Common myeloid progenitor, CD34-positive (primary cell): ENCODE measurements around the gene STX8.

Experiments
- CTCF ChIA-PET: fragments of 350-600 bp; sonication (Branson Sonifier 250); formaldehyde crosslinking; loops from one replicate; lab custom pipeline; 2021; ENCODE audit warnings: antibody characterized with exemption; lab: Charles Lee
- POLR2A ChIA-PET: fragments of 350-600 bp; sonication (Branson Sonifier 250); formaldehyde crosslinking; loops from one replicate; lab custom pipeline; 2021; ENCODE audit warnings: antibody characterized with exemption; lab: Charles Lee
- DNase-seq, 3 donors: peaks; one replicate each; pipeline versions ENCODE4 v3.0.0 to v3.0.0-alpha.2; 2013
- H3K27ac ChIP-seq, 2 experiments: 1 replicate in 1 of 2; 2 replicates in 1 of 2; pipeline ENCODE4 v1.7.0; 2013; ENCODE audit warnings: inconsistent platforms in 2 of 2, low read length in 2 of 2, mild to moderate bottlenecking in 2 of 2, low read depth in 1 of 2, moderate library complexity in 1 of 2; ENCODE audit not compliant: severe bottlenecking in 2 of 2, insufficient read depth in 1 of 2, poor library complexity in 1 of 2
- H3K27me3 ChIP-seq, 5 experiments: replicated peaks in 2 of 5; 1 replicate in 3 of 5; 2 replicates in 2 of 5; pipeline versions ENCODE4 v1.6.1 to v1.7.0; 2013; ENCODE audit warnings: low read length in 4 of 5, mild to moderate bottlenecking in 2 of 5, moderate library complexity in 2 of 5, inconsistent platforms in 1 of 5; ENCODE audit not compliant: insufficient read depth in 5 of 5, control insufficient read depth in 4 of 5
- H3K36me3 ChIP-seq, 4 experiments: 1 replicate in 2 of 4; 2 replicates in 2 of 4; pipeline versions ENCODE4 v1.6.1 to v1.7.0; 2013; ENCODE audit warnings: low read length in 3 of 4, control low read depth in 1 of 4, mild to moderate bottlenecking in 1 of 4; ENCODE audit not compliant: control insufficient read depth in 4 of 4, insufficient read depth in 4 of 4
- H3K4me1 ChIP-seq, 4 experiments: 1 replicate in 3 of 4; 2 replicates in 1 of 4; pipeline versions ENCODE4 v1.6.1 to v1.7.1; 2013; ENCODE audit warnings: low read length in 3 of 4, mild to moderate bottlenecking in 3 of 4, control low read depth in 1 of 4, inconsistent platforms in 1 of 4, moderate library complexity in 1 of 4; ENCODE audit not compliant: control insufficient read depth in 4 of 4, insufficient read depth in 4 of 4; ENCODE audit errors: control extremely low read depth in 1 of 4
- H3K4me3 ChIP-seq, 7 experiments: 1 replicate in 4 of 7; 2 replicates in 3 of 7; pipeline versions ENCODE4 v1.5.1 to v1.7.0; 2013; ENCODE audit warnings: mild to moderate bottlenecking in 7 of 7, low read length in 6 of 7, moderate library complexity in 6 of 7, inconsistent platforms in 2 of 7, low read depth in 2 of 7, control low read depth in 1 of 7; ENCODE audit not compliant: insufficient read depth in 4 of 7, control insufficient read depth in 1 of 7; ENCODE audit errors: extremely low read depth in 1 of 7
- H3K9me3 ChIP-seq, 5 experiments: 1 replicate in 4 of 5; 2 replicates in 1 of 5; pipeline versions ENCODE4 v1.6.1 to v1.7.1; 2013; ENCODE audit warnings: low read length in 4 of 5, mild to moderate bottlenecking in 2 of 5, inconsistent platforms in 1 of 5, low read depth in 1 of 5, moderate library complexity in 1 of 5; ENCODE audit not compliant: control insufficient read depth in 4 of 5, insufficient read depth in 2 of 5; ENCODE audit errors: control extremely low read depth in 1 of 5
- WGBS: methylation state at CpG from one replicate; pipeline ENCODE4 v1.1.5; 2013; ENCODE audit not compliant: insufficient coverage; 5-methylcytosine and 5-hydroxymethylcytosine counted together

The STX8 gene

DNA sequence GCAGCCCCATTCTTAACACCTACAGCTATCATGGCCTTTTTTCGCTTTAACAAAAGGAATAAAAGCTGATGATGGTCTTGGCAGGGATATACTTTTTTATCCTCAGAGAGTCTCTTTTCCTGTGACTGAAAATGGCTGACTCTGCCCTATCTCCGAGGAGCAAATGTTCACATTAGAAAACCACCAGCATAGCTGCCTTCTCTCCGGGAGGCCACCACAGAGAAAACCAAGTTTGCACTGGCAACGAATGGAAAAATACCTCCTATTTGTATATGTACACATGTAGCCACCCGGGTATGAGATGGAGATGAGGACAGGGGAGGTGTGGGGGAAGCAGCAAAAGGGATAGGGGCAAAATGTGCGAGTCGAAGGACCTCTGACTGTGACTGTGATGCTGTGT lies 88.2 kb downstream of the STX8 start:
- H3K36me3 ChIP-seq, result peaks cover 0 to 12% (median 0%) of the 10 kb centered on the region in 4 experiments
- H3K27me3 ChIP-seq, result no peaks in the 10 kb centered on the region
- H3K27ac ChIP-seq, result no peak overlapping the region
- WGBS, result 100% methylated on average over 4 of the region's 7 CpGs
- CTCF ChIA-PET, result no interaction called here
- no peak for DNase-seq
- POLR2A ChIA-PET, result no interaction called here
- H3K4me1 ChIP-seq, result no peaks in the 10 kb centered on the region
- no peak overlapping the region for H3K4me3 ChIP-seq
- H3K9me3 ChIP-seq, result no peaks in the 10 kb centered on the region

GRCh38 chr17:9484789-9485188 lies 90.8 kb downstream of the STX8 start:
- Histone ChIP-seq H3K4me1 (no peaks in the 10 kb centered on the region), H3K36me3 (peaks cover 0 to 6% (median 2%) of the 10 kb centered on the region in 4 experiments), H3K9me3 (no peaks in the 10 kb centered on the region), H3K27ac (no peak overlapping the region), H3K4me3 (no peak overlapping the region), H3K27me3 (no peaks in the 10 kb centered on the region)
- CTCF ChIA-PET, result no interaction called here
- no peak for DNase-seq
- POLR2A ChIA-PET, result no interaction called here
- WGBS, result 96% methylated on average over 2 of the region's 2 CpGs

- H3K27me3 ChIP-seq, result no peaks in the 10 kb centered on the region
- no peak overlapping the region for H3K4me3 ChIP-seq
- H3K9me3 ChIP-seq, result no peaks in the 10 kb centered on the region
- no peak for DNase-seq
- H3K4me1 ChIP-seq, result no peaks in the 10 kb centered on the region
- ChIA-PET POLR2A (no interaction called here), CTCF (no interaction called here)
- peaks cover 3 to 9% (median 5%) of the 10 kb centered on the region in 4 experiments for H3K36me3 ChIP-seq
- WGBS, result 100% methylated on average over 2 of the region's 4 CpGs
- no peak overlapping the region for H3K27ac ChIP-seq
These were observed 95.7 kb downstream of the STX8 start for GRCh38 chr17:9479964-9480363.

DNA sequence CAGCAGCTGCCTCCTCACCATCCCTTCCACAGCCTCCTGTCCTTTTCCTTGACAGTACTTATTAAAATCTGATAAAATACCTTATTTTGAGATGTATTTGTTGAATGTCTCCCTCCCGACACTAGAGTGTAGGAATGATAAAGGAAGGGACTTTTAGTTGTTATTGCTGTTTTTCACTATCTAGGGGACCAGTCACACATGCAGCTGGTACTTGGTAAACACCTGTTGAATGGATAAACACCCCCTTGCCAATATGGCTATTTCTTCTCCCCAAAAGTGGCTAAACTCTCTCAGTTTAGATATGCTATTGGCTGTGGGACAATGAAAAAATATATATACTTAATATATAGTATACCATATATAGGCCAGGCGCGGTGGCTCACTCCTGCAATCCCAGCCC lies 96.7 kb downstream of the STX8 start:
- peaks cover 1 to 9% (median 6%) of the 10 kb centered on the region in 4 experiments for H3K36me3 ChIP-seq
- no peak overlapping the region for H3K27ac ChIP-seq
- DNase-seq, result no peak
- H3K4me3 ChIP-seq, result no peak overlapping the region
- no peaks in the 10 kb centered on the region for H3K9me3 ChIP-seq
- ChIA-PET CTCF (no interaction called here), POLR2A (no interaction called here)
- no peaks in the 10 kb centered on the region for H3K4me1 ChIP-seq
- no peaks in the 10 kb centered on the region for H3K27me3 ChIP-seq
- no CpG with 5 or more reads among the region's 3 CpGs for WGBS

- ChIA-PET CTCF (no interaction called here), POLR2A (no interaction called here)
- Histone ChIP-seq H3K27ac (no peak overlapping the region), H3K4me1 (peaks cover 0 to 12% (median 4%) of the 10 kb centered on the region in 4 experiments), H3K9me3 (no peaks in the 10 kb centered on the region), H3K27me3 (no peaks in the 10 kb centered on the region), H3K4me3 (no peak overlapping the region), H3K36me3 (peaks cover 3 to 13% (median 4%) of the 10 kb centered on the region in 4 experiments)
- WGBS, result 95% methylated on average over 3 of the region's 4 CpGs
- no peak for DNase-seq
These were observed 100.4 kb downstream of the STX8 start for GRCh38 chr17:9475101-9475658.

DNA sequence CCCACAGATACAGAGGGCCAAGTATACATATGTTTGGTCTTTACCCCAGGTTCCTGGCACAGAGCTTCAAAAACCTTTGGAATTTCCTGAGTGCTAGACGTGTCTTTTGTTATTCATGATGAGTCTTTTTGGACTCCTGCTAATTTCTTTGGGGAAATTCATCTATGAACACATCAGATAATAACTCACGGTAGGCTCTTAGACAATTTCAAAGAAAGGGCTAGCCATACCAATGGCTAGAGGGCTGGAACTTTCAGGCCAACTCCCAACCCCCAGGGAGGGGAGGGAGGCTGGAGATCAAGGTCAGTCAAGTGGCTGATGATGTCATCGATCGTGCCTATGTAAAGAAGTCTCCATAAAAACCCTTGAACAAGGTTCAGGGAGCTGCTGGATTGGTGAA lies 101.9 kb downstream of the STX8 start:
- Histone ChIP-seq H3K36me3 (peaks cover 3 to 13% (median 4%) of the 10 kb centered on the region in 4 experiments), H3K4me3 (no peak overlapping the region), H3K4me1 (peaks cover 5 to 27% (median 9%) of the 10 kb centered on the region in 4 experiments), H3K9me3 (no peaks in the 10 kb centered on the region), H3K27ac (no peak overlapping the region), H3K27me3 (no peaks in the 10 kb centered on the region)
- POLR2A ChIA-PET, result no interaction called here
- DNase-seq, result no peak
- 93% methylated on average over 3 of the region's 4 CpGs for WGBS
- CTCF ChIA-PET, result no interaction called here

- H3K4me3 ChIP-seq, result no peak overlapping the region
- H3K27me3 ChIP-seq, result no peaks in the 10 kb centered on the region
- H3K4me1 ChIP-seq, result peaks cover 5 to 33% (median 9%) of the 10 kb centered on the region in 4 experiments
- ChIA-PET CTCF (no interaction called here), POLR2A (no interaction called here)
- DNase-seq, result no peak
- WGBS, result 95% methylated on average over 3 of the region's 3 CpGs
- H3K27ac ChIP-seq, result no peak overlapping the region
- no peaks in the 10 kb centered on the region for H3K9me3 ChIP-seq
- H3K36me3 ChIP-seq, result peaks cover 3 to 13% (median 4%) of the 10 kb centered on the region in 4 experiments
These were observed 103.1 kb downstream of the STX8 start for GRCh38 chr17:9472541-9472940.
